Measurements from ENCODE around the gene NFIA.

NFIA gene

DNA sequence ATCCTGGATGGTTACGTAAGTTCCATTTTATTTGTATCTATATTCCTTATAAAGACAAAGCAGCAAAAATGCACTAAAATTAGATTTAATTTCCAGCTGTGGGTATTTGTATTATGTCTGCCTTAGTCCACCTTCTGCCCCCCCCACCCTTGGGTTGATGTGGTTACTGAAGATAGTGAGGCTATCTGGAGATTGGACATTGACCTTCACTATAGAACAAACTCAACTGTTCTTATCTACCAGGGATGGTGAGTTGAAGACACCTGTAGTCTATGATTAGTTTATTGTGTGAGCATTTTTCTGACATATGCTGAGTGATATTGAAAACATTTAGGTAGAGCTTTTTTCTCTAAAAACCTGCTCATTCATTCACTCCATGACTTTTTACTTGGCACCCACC, 122.2 kb downstream of the NFIA start:
- TF ChIP-seq, protein P1, sequence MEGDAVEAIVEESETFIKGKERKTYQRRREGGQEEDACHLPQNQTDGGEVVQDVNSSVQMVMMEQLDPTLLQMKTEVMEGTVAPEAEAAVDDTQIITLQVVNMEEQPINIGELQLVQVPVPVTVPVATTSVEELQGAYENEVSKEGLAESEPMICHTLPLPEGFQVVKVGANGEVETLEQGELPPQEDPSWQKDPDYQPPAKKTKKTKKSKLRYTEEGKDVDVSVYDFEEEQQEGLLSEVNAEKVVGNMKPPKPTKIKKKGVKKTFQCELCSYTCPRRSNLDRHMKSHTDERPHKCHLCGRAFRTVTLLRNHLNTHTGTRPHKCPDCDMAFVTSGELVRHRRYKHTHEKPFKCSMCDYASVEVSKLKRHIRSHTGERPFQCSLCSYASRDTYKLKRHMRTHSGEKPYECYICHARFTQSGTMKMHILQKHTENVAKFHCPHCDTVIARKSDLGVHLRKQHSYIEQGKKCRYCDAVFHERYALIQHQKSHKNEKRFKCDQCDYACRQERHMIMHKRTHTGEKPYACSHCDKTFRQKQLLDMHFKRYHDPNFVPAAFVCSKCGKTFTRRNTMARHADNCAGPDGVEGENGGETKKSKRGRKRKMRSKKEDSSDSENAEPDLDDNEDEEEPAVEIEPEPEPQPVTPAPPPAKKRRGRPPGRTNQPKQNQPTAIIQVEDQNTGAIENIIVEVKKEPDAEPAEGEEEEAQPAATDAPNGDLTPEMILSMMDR (IDR thresholded peaks at IDR 0.05; ENCODE audit: extremely low read depth, missing control alignments) = no peak
- no peak for DNase-seq (ENCODE audit: low spot score)

GRCh38 chr1:61207416-61207815, 125.1 kb downstream of the NFIA start:
- DNase-seq (ENCODE audit: low spot score) = no peak
- TF ChIP-seq, protein P1 (IDR thresholded peaks at IDR 0.05; ENCODE audit: extremely low read depth, missing control alignments) = no peak

- TF ChIP-seq, protein P1 (IDR thresholded peaks at IDR 0.05; ENCODE audit: extremely low read depth, missing control alignments) = no peak
- no peak for DNase-seq (ENCODE audit: low spot score)
Observed at GRCh38 chr1:61208172-61208571, 125.8 kb downstream of the NFIA start.

DNA sequence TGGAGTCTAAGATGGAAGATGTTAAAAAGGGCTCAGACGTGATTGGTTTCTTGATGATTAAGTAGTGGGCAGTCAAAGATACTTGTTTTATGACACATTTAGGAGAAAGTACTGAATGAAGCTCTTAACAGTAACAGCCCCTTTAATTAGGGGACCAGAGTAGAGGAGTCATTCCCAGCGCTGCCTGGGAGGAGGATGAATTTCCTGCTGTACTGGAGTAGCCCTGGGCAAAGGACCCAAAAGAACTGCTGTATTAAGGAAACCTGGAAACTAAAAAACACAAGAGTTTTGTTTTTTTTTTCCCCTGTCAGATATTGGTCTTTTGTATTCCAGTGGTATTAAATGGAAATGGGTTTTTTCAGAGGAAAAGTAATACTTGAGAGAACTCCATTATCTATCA, 126.5 kb downstream of the NFIA start:
- DNase-seq (ENCODE audit: low spot score) = no peak
- TF ChIP-seq, protein P1 (IDR thresholded peaks at IDR 0.05; ENCODE audit: extremely low read depth, missing control alignments) = no peak

GRCh38 chr1:61210435-61211154, 128.2 kb downstream of the NFIA start:
- DNase-seq (ENCODE audit: low spot score) = no peak
- TF ChIP-seq, protein P1 (IDR thresholded peaks at IDR 0.05; ENCODE audit: extremely low read depth, missing control alignments) = no peak

- DNase-seq (ENCODE audit: low spot score) = no peak
- TF ChIP-seq, protein P1 (IDR thresholded peaks at IDR 0.05; ENCODE audit: extremely low read depth, missing control alignments) = no peak
Observed at GRCh38 chr1:61213245-61214011, 131.1 kb downstream of the NFIA start.

DNA sequence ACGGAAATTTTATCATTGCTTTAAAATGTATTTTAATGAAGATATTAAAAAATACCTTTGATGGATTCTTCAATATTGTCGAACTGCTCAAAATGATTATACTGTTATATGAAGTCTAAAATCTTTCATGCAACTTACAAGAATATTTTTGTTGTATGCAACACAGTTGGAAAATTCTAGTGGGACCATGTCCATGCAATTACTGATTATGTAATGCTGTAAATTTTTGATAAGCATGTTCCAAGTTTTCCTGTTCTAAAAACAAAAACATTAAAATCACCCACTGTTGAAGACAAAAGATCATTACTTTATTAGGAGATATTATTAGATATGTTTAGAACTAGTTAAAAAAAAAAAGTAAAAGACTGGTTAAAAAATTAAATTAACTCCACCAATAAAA, 132.8 kb downstream of the NFIA start:
- DNase-seq (ENCODE audit: low spot score) = no peak
- TF ChIP-seq, protein P1 (IDR thresholded peaks at IDR 0.05; ENCODE audit: extremely low read depth, missing control alignments) = no peak
